Tongue (tissue), 2 donors: ENCODE data around the gene APOH. TPM values are rescaled to one million over a fixed set of nuclear protein-coding genes. Genes with fewer than 3 reads are reported as not detected.

Source experiments
- DNase-seq: peaks from one replicate; pipeline ENCODE4 v3.0.0-alpha.2; 2015
- total RNA-seq: library from RNA; depleted of rRNA; stranded (reverse); fragments of >200 nt; gene quantifications from one replicate; pipeline ENCODE4 v1.2.3, GENCODE V29; 2014

The APOH gene
- total RNA-seq, 1 donor from 2014 or later, result not detected

GRCh38 chr17:66234611-66235010, 5.4 kb upstream of the APOH start:
- DNase-seq, result no peak

- DNase-seq, result no peak
Measured at GRCh38 chr17:66233023-66233753, 4.0 kb upstream of the APOH start.

GRCh38 chr17:66230922-66231591, 1.8 kb upstream of the APOH start:
- no peak for DNase-seq

- no peak for DNase-seq
Measured at GRCh38 chr17:66229783-66230538, 746 bp upstream of the APOH start.

GRCh38 chr17:66227212-66228045, 1.8 kb downstream of the APOH start:
- DNase-seq, result no peak

- no peak for DNase-seq
Measured at GRCh38 chr17:66222798-66223350, 6.3 kb downstream of the APOH start.

- no peak for DNase-seq
Measured at GRCh38 chr17:66221755-66222530, 7.3 kb downstream of the APOH start.

- no peak for DNase-seq
Measured at GRCh38 chr17:66221343-66221742, 7.9 kb downstream of the APOH start.

- DNase-seq, result no peak
Measured at GRCh38 chr17:66220079-66220835, 9.0 kb downstream of the APOH start.

- no peak for DNase-seq
Measured at GRCh38 chr17:66215529-66215911, 13.7 kb downstream of the APOH start.

- no peak for DNase-seq
Measured at GRCh38 chr17:66214884-66215528, 14.2 kb downstream of the APOH start.

- no peak for DNase-seq
Measured at GRCh38 chr17:66211047-66211810, 18.0 kb downstream of the APOH start.

- no peak for DNase-seq
Measured at GRCh38 chr17:66210208-66210574, 19.0 kb downstream of the APOH start.

GRCh38 chr17:66207936-66208335, 21.3 kb downstream of the APOH start:
- no peak for DNase-seq

- no peak for DNase-seq
Measured at GRCh38 chr17:66203274-66204015, 25.8 kb downstream of the APOH start.

GRCh38 chr17:66200685-66201092, 28.5 kb downstream of the APOH start:
- peak; percentile 69 for DNase-seq

- DNase-seq, result no peak
Measured at GRCh38 chr17:66198242-66198641, 31.0 kb downstream of the APOH start.

GRCh38 chr17:66192378-66192687, 36.9 kb downstream of the APOH start:
- DNase-seq, result no peak
